KMS-11 (cell line): ENCODE results near the gene ADCY3.

ENCODE experiments used
- H2AFZ ChIP-seq: fragments of 200-600 bp; sonication (generic); 2 replicates; pipeline ENCODE4 v1.6.1; 2016; ENCODE audit warnings: antibody characterized with exemption, mixed run types, low read depth
- H3K27ac ChIP-seq: fragments of 200-600 bp; sonication (generic); 2 replicates; pipeline ENCODE4 v1.6.1; 2016; ENCODE audit warnings: mild to moderate bottlenecking, mixed run types
- H3K27me3 ChIP-seq: fragments of 200-600 bp; sonication (generic); 2 replicates; pipeline ENCODE4 v1.6.1; 2017; ENCODE audit warnings: mild to moderate bottlenecking, low read depth, mixed run types, moderate library complexity; ENCODE audit not compliant: insufficient read depth
- H3K36me3 ChIP-seq: fragments of 200-600 bp; sonication (generic); 2 replicates; pipeline ENCODE4 v1.6.1; 2017; ENCODE audit warnings: mild to moderate bottlenecking, mixed run types; ENCODE audit not compliant: insufficient read depth
- H3K4me1 ChIP-seq: fragments of 200-600 bp; sonication (generic); 2 replicates; pipeline ENCODE4 v1.6.1; 2016; ENCODE audit warnings: mild to moderate bottlenecking, low read depth, mixed run types; ENCODE audit not compliant: poor library complexity, severe bottlenecking
- H3K4me2 ChIP-seq: fragments of 200-600 bp; sonication (generic); 2 replicates; pipeline ENCODE4 v1.7.0; 2016; ENCODE audit warnings: mild to moderate bottlenecking, mixed run types
- H3K4me3 ChIP-seq: fragments of 200-600 bp; sonication (generic); IDR thresholded peaks from 2 replicates; pipeline ENCODE4 v1.6.1; 2017; ENCODE audit warnings: low read depth, low read length, mixed read lengths; ENCODE audit not compliant: insufficient read depth
- H3K79me2 ChIP-seq: fragments of 200-600 bp; sonication (generic); 2 replicates; pipeline ENCODE4 v1.6.1; 2016; ENCODE audit warnings: low read depth, mixed run types; ENCODE audit not compliant: insufficient read depth
- H3K9ac ChIP-seq: fragments of 200-600 bp; sonication (generic); 2 replicates; pipeline ENCODE4 v1.6.1; 2016; ENCODE audit warnings: mild to moderate bottlenecking, mixed run types
- H4K20me1 ChIP-seq: fragments of 200-600 bp; sonication (generic); 2 replicates; pipeline ENCODE4 v1.6.1; 2016; ENCODE audit warnings: mild to moderate bottlenecking, mixed run types; ENCODE audit not compliant: insufficient read depth
- CTCF ChIP-seq: fragments of 200-600 bp; sonication (generic); conservative IDR thresholded peaks from 2 replicates; pipeline ENCODE4 v1.6.1; 2017; ENCODE audit warnings: low read depth, mild to moderate bottlenecking, antibody characterized with exemption, low read length, moderate library complexity, mixed read lengths

ADCY3 gene

GRCh38 chr2:24928036-24928435 lies 8.0 kb upstream of the ADCY3 start:
- Histone ChIP-seq H3K36me3 (no peaks in the 10 kb centered on the region), H3K27me3 (no peaks in the 10 kb centered on the region), H4K20me1 (no peaks in the 10 kb centered on the region), H3K9ac (no peak overlapping the region), H3K79me2 (no peaks in the 10 kb centered on the region), H3K4me2 (no peak overlapping the region), H3K4me3 (no peak overlapping the region), H3K4me1 (peaks cover 23% of the 10 kb centered on the region), H2AFZ (no peak overlapping the region), H3K27ac (no peak overlapping the region)
- no peak for TF ChIP-seq CTCF

GRCh38 chr2:24926602-24927252 lies 6.7 kb upstream of the ADCY3 start:
- H3K27ac ChIP-seq, result no peak overlapping the region
- no peak overlapping the region for H3K9ac ChIP-seq
- H3K4me3 ChIP-seq, result no peak overlapping the region
- H3K79me2 ChIP-seq, result no peaks in the 10 kb centered on the region
- no peak overlapping the region for H2AFZ ChIP-seq
- peaks cover 21% of the 10 kb centered on the region for H3K4me1 ChIP-seq
- no peaks in the 10 kb centered on the region for H3K27me3 ChIP-seq
- H4K20me1 ChIP-seq, result no peaks in the 10 kb centered on the region
- TF ChIP-seq CTCF, result no peak
- H3K4me2 ChIP-seq, result no peak overlapping the region
- no peaks in the 10 kb centered on the region for H3K36me3 ChIP-seq

GRCh38 chr2:24926220-24926601 lies 6.2 kb upstream of the ADCY3 start:
- Histone ChIP-seq H3K4me3 (no peak overlapping the region), H3K4me2 (no peak overlapping the region)

GRCh38 chr2:24925815-24926214 lies 5.8 kb upstream of the ADCY3 start:
- Histone ChIP-seq H4K20me1 (no peaks in the 10 kb centered on the region), H3K4me1 (peaks cover 17% of the 10 kb centered on the region), H3K27ac (no peak overlapping the region), H3K79me2 (no peaks in the 10 kb centered on the region), H2AFZ (no peak overlapping the region), H3K36me3 (no peaks in the 10 kb centered on the region), H3K4me2 (no peak overlapping the region), H3K4me3 (no peak overlapping the region), H3K9ac (no peak overlapping the region), H3K27me3 (no peaks in the 10 kb centered on the region)
- no peak for TF ChIP-seq CTCF

More at GRCh38 chr2:24926220-24926601, 6.2 kb upstream of the ADCY3 start:
- Histone ChIP-seq H3K4me1 (peaks cover 21% of the 10 kb centered on the region), H4K20me1 (no peaks in the 10 kb centered on the region), H3K9ac (no peak overlapping the region), H3K27ac (no peak overlapping the region), H3K79me2 (no peaks in the 10 kb centered on the region), H2AFZ (no peak overlapping the region), H3K36me3 (no peaks in the 10 kb centered on the region), H3K27me3 (no peaks in the 10 kb centered on the region)
- TF ChIP-seq CTCF, result no peak
